H1 (cell line): ENCODE measurements around the gene MEGF11. TPM values are rescaled to one million over a fixed set of nuclear protein-coding genes. Genes with fewer than 3 reads are reported as not detected.

Experiments used
- CTCF ChIA-PET: fragments of 300-600 bp; sonication (Branson Sonifier 250); formaldehyde crosslinking; loops from one replicate; lab custom pipeline; 2021; ENCODE audit not compliant: partially characterized antibody; lab: Charles Lee
- POLR2A ChIA-PET: fragments of 300-600 bp; sonication (Branson Sonifier 250); formaldehyde crosslinking; loops from one replicate; lab custom pipeline; 2021; ENCODE audit warnings: inconsistent platforms; ENCODE audit not compliant: partially characterized antibody; lab: Charles Lee
- DNase-seq, 2 experiments: peaks; one replicate each; pipeline versions ENCODE4 v3.0.0 to v3.0.0-alpha.2; 2010 to 2022; ENCODE audit warnings: low spot score in 2 of 2, low read depth in 1 of 2, mixed read lengths in 1 of 2
- FAIRE-seq: peaks from 2 replicates; lab custom pipeline; 2011; peaks lifted over from hg19 to GRCh38; lab: Jason Lieb, UNC
- H2AFZ ChIP-seq: 2 replicates; pipeline ENCODE4 v1.8.1; 2012; ENCODE audit warnings: low read length, inconsistent platforms
- H2AK5ac ChIP-seq: 2 replicates; pipeline ENCODE4 v1.6.1; 2013; ENCODE audit warnings: low read depth, low read length
- H2BK120ac ChIP-seq: replicated peaks from 2 replicates; pipeline ENCODE3; 2013; ENCODE audit warnings: low read depth, low read length, inconsistent platforms
- H2BK12ac ChIP-seq: 2 replicates; pipeline ENCODE4 v1.6.1; 2013; ENCODE audit warnings: low read depth, low read length
- H2BK15ac ChIP-seq: 2 replicates; pipeline ENCODE4 v1.6.1; 2013; ENCODE audit warnings: low read length
- H2BK20ac ChIP-seq: 2 replicates; pipeline ENCODE4 v1.6.1; 2013; ENCODE audit warnings: low read length
- H2BK5ac ChIP-seq: 2 replicates; pipeline ENCODE4 v1.6.1; 2013; ENCODE audit warnings: low read depth, low read length
- H3K14ac ChIP-seq: 2 replicates; pipeline ENCODE4 v1.6.1; 2013; ENCODE audit warnings: inconsistent platforms; ENCODE audit not compliant: insufficient read length
- H3K18ac ChIP-seq: 2 replicates; pipeline ENCODE4 v1.6.1; 2013; ENCODE audit warnings: low read length; ENCODE audit errors: extremely low read depth
- H3K23ac ChIP-seq: 2 replicates; pipeline ENCODE4 v1.6.1; 2013; ENCODE audit warnings: inconsistent platforms; ENCODE audit not compliant: insufficient read length
- H3K23me2 ChIP-seq: 2 replicates; pipeline ENCODE4 v1.6.1; 2013; ENCODE audit warnings: low read depth, low read length
- H3K27ac ChIP-seq: 2 replicates; pipeline ENCODE4 v1.6.1; 2011; ENCODE audit warnings: low read depth, low read length, inconsistent platforms
- H3K27me3 ChIP-seq, 4 experiments: replicated peaks in 1 of 4; 1 replicate in 1 of 4; 2 replicates in 3 of 4; pipeline versions ENCODE4 v1.6.1 to v1.8.1; 2011 to 2013; ENCODE audit warnings: low read length in 3 of 4, mild to moderate bottlenecking in 3 of 4, inconsistent platforms in 2 of 4, mixed read lengths in 2 of 4, moderate library complexity in 1 of 4; ENCODE audit not compliant: control insufficient read depth in 3 of 4, insufficient read depth in 3 of 4; ENCODE audit errors: extremely low read depth in 1 of 4
- H3K36me3 ChIP-seq, 4 experiments: 2 replicates each; pipeline versions ENCODE4 v1.6.1 to v1.8.1; 2011 to 2013; ENCODE audit warnings: mild to moderate bottlenecking in 4 of 4, low read length in 3 of 4, moderate library complexity in 2 of 4, control low read depth in 1 of 4, inconsistent platforms in 1 of 4; ENCODE audit not compliant: insufficient read depth in 4 of 4, control insufficient read depth in 2 of 4
- H3K4ac ChIP-seq: replicated peaks from 2 replicates; pipeline ENCODE3; 2013; ENCODE audit warnings: low read length, low read depth, mixed read lengths, inconsistent platforms; ENCODE audit not compliant: insufficient read length
- H3K4me1 ChIP-seq, 4 experiments: replicated peaks in 1 of 4; 1 replicate in 1 of 4; 2 replicates in 3 of 4; pipeline versions ENCODE4 v1.6.1 to v1.8.1; 2011 to 2013; ENCODE audit warnings: low read length in 3 of 4, inconsistent platforms in 2 of 4, mixed read lengths in 1 of 4; ENCODE audit not compliant: insufficient read depth in 4 of 4, control insufficient read depth in 3 of 4
- H3K4me2 ChIP-seq, 2 experiments: 2 replicates each; pipeline versions ENCODE4 v1.6.1 to v1.8.1; 2011 to 2013; ENCODE audit warnings: low read depth in 2 of 2, low read length in 2 of 2, control low read depth in 1 of 2, inconsistent platforms in 1 of 2, mild to moderate bottlenecking in 1 of 2; ENCODE audit not compliant: insufficient read depth in 1 of 2
- H3K4me3 ChIP-seq, 4 experiments: fragments of 200-600, 300-600 bp in 1 of 4; sonication (generic), shearing (Covaris generic), sonication (Bioruptor Twin) in 1 of 4; 2 replicates each; pipeline versions ENCODE4 v1.5.1 to v1.8.1; 2011 to 2016; ENCODE audit warnings: low read length in 4 of 4, low read depth in 3 of 4, control low read depth in 2 of 4, inconsistent platforms in 2 of 4, mild to moderate bottlenecking in 2 of 4, mixed read lengths in 1 of 4, moderate library complexity in 1 of 4; ENCODE audit not compliant: insufficient read depth in 2 of 4; ENCODE audit errors: extremely low read depth in 1 of 4
- H3K56ac ChIP-seq: replicated peaks from 2 replicates; pipeline ENCODE3; 2013; ENCODE audit warnings: low read depth, mild to moderate bottlenecking, mixed read lengths, low read length, inconsistent platforms; ENCODE audit not compliant: insufficient read length
- H3K79me1 ChIP-seq: 2 replicates; pipeline ENCODE4 v1.6.1; 2013; ENCODE audit warnings: low read depth, low read length, control low read depth
- H3K79me2 ChIP-seq, 2 experiments: 2 replicates each; pipeline versions ENCODE4 v1.6.1 to v1.8.1; 2012 to 2013; ENCODE audit warnings: low read length in 2 of 2, mild to moderate bottlenecking in 2 of 2, inconsistent platforms in 1 of 2; ENCODE audit not compliant: insufficient read depth in 2 of 2, control insufficient read depth in 1 of 2
- H3K9ac ChIP-seq, 4 experiments: replicated peaks in 1 of 4; 1 replicate in 1 of 4; 2 replicates in 3 of 4; pipeline versions ENCODE4 v1.6.1 to v1.8.1; 2011 to 2013; ENCODE audit warnings: low read depth in 3 of 4, low read length in 3 of 4, control low read depth in 2 of 4, mild to moderate bottlenecking in 2 of 4, moderate library complexity in 2 of 4, inconsistent platforms in 1 of 4; ENCODE audit errors: extremely low read depth in 1 of 4
- H3K9me3 ChIP-seq, 2 experiments: 2 replicates each; pipeline versions ENCODE4 v1.6.1 to v1.8.1; 2012 to 2013; ENCODE audit warnings: mild to moderate bottlenecking in 2 of 2, moderate library complexity in 2 of 2, control low read depth in 1 of 2, inconsistent platforms in 1 of 2, low read depth in 1 of 2, low read length in 1 of 2, mixed read lengths in 1 of 2; ENCODE audit not compliant: insufficient read depth in 2 of 2
- H4K20me1 ChIP-seq, 2 experiments: replicated peaks in 1 of 2; 2 replicates each; pipeline versions ENCODE3 to v1.8.1; 2011 to 2013; ENCODE audit warnings: inconsistent platforms in 2 of 2, low read length in 2 of 2, mild to moderate bottlenecking in 1 of 2; ENCODE audit not compliant: insufficient read depth in 2 of 2, control insufficient read depth in 1 of 2
- H4K5ac ChIP-seq: 2 replicates; pipeline ENCODE4 v1.6.1; 2013; ENCODE audit warnings: low read length, low read depth, mixed read lengths, inconsistent platforms; ENCODE audit not compliant: insufficient read length
- H4K8ac ChIP-seq: 2 replicates; pipeline ENCODE4 v1.8.0; 2013; ENCODE audit warnings: mild to moderate bottlenecking, moderate library complexity, low read length, inconsistent platforms; ENCODE audit not compliant: insufficient read depth; ENCODE audit errors: extremely low read depth
- H4K91ac ChIP-seq: replicated peaks from 2 replicates; pipeline ENCODE3; 2013; ENCODE audit warnings: low read length, mixed read lengths, inconsistent platforms; ENCODE audit not compliant: insufficient read length
- RFX5 ChIP-seq: IDR thresholded peaks from 2 replicates; pipeline ENCODE4 v1.6.1; 2011; ENCODE audit warnings: low read depth, low read length, improper control_type of control experiment, borderline replicate concordance
- WGBS, 2 experiments: shearing (Covaris generic) in 1 of 2; methylation state at CpG; one replicate each; pipeline versions ENCODE4 v1.1.6 to v1.1.7; 2013 to 2015; ENCODE audit warnings: low lambda C conversion rate in 2 of 2, mixed read lengths in 2 of 2, inconsistent platforms in 1 of 2, low coverage in 1 of 2, missing lambda C conversion rate in 1 of 2; ENCODE audit not compliant: insufficient replicate concordance in 2 of 2, insufficient coverage in 1 of 2, insufficient read length in 1 of 2; ENCODE audit errors: extremely low coverage in 1 of 2, missing lambda C conversion rate in 1 of 2; 5-methylcytosine and 5-hydroxymethylcytosine counted together
- polyA plus RNA-seq, 7 experiments: library from polyadenylated mRNA; depleted of rRNA in 3 of 7; stranded (reverse) in 5 of 7; unstranded in 2 of 7; fragments of >200 nt in 5 of 7; fragments of 200-250 nt in 2 of 7; gene quantifications; 1 replicate in 5 of 7; 2 replicates in 1 of 7; 4 replicates in 1 of 7; pipeline versions ENCODE4 v1.2.1 to v1.2.3, GENCODE V29; 2011 to 2013; ENCODE audit warnings: missing spikeins in 2 of 7, mixed read lengths in 2 of 7
- total RNA-seq: library from RNA; stranded (reverse); fragmentation: NEBNext Ultra II Directional; extraction: Animal tissue kit (Norgen Biotek cat#: 25700); gene quantifications from 2 replicates; pipeline ENCODE4 v1.2.1, GENCODE V29; 2021

MEGF11 gene
- total and polyA plus RNA-seq, 2 of the 8 experiments (the other 6 are each of a cell fraction or from before 2014, with no cell fraction given), result 4.4 to 4.8 TPM

DNA sequence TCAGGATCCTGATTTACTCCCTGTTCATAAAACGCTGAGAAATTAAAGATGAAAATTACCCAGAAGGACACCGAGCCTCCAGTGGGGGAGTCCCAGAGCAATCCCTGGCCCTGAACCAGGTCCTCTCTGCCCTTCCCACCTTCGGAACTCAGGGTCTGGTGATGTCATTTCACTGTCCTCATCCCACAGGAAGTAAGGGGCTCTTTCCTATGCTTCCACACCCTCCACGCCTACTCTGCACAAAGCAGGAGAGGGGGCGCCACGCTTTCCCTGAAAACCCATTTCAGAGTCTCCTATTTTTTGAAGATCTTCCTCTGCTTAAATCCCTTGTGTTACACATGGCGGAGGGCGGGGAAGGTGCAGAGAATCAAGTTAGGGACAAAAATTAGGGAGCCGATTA is 18.8 kb downstream of the MEGF11 start:
- FAIRE-seq (no peak), DNase-seq (no peak)
- no peaks in the 10 kb centered on the region; a peak in 1 of 8 replicates for H3K36me3 ChIP-seq

More for the DNA sequence above, 18.8 kb downstream of the MEGF11 start:
- H4K5ac ChIP-seq, result no peak overlapping the region
- H3K4ac ChIP-seq, result no peak overlapping the region
- no peak overlapping the region for H3K27ac ChIP-seq
- no peak for TF ChIP-seq RFX5
- no peak overlapping the region for H3K18ac ChIP-seq
- H2AFZ ChIP-seq, result no peak overlapping the region
- H3K9ac ChIP-seq, result no peak overlapping the region
- H2BK15ac ChIP-seq, result no peak overlapping the region
- H3K56ac ChIP-seq, result no peak overlapping the region
- H3K4me1 ChIP-seq, result peaks cover 0 to 2% (median 0%) of the 10 kb centered on the region in 4 experiments; a peak in 2 of 7 replicates
- H4K91ac ChIP-seq, result no peak overlapping the region
- no peak overlapping the region for H2AK5ac ChIP-seq
- no peak overlapping the region for H2BK5ac ChIP-seq
- 67% methylated on average over 9 of the region's 9 CpGs; no CpG with 5 or more reads in 1 of the 2 experiments for WGBS, 2 experiments
- H3K79me2 ChIP-seq, result no peaks in the 10 kb centered on the region
- H2BK20ac ChIP-seq, result no peak overlapping the region
- no peaks in the 10 kb centered on the region for H4K20me1 ChIP-seq
- H3K23me2 ChIP-seq, result no peaks in the 10 kb centered on the region
- ChIA-PET POLR2A (no interaction called here), CTCF (interaction anchor here (0.7 to 1.8 kb wide), 4 partner anchors 17 to 42 kb away, joined by 3 to 6 read pairs (median 4); no protein-coding TSS in a partner anchor)
- H3K23ac ChIP-seq, result no peak overlapping the region
- no peak overlapping the region for H3K4me3 ChIP-seq
- H3K79me1 ChIP-seq, result no peaks in the 10 kb centered on the region
- no peak overlapping the region for H2BK120ac ChIP-seq
- H2BK12ac ChIP-seq, result no peak overlapping the region
- no peaks in the 10 kb centered on the region for H3K9me3 ChIP-seq
- H3K4me2 ChIP-seq, result no peak overlapping the region
- H3K14ac ChIP-seq, result no peak overlapping the region
- H3K27me3 ChIP-seq, result peaks cover 0 to 2% (median 0%) of the 10 kb centered on the region in 4 experiments; a peak in 3 of 7 replicates
- no peak overlapping the region for H4K8ac ChIP-seq
